ENCODE measurements around the gene FERMT1. TPM values are rescaled to one million over a fixed set of nuclear protein-coding genes. Genes with fewer than 3 reads are reported as not detected.

Gene FERMT1
- total and polyA plus RNA-seq, 2 experiments from 2014 or later = 16.2 to 18.3 TPM

- peaks cover 42% of the 10 kb centered on the region for H3K36me3 Mint-ChIP-seq (ENCODE audit: low read depth)
- Histone ChIP-seq H3K4me3 (no peak overlapping the region), H3F3A (replicated peaks; ENCODE audit: low read depth) (no peaks in the 10 kb centered on the region; the same call in 1 of the 2 replicates), H3K9me2 (ENCODE audit: insufficient read depth) (no peaks in the 10 kb centered on the region), H3K27ac (ENCODE audit: low read depth) (no peak overlapping the region), H3K4me1 (ENCODE audit: insufficient read depth) (no peaks in the 10 kb centered on the region), H3K4me2 (no peak overlapping the region), H3K27me3 (ENCODE audit: insufficient read depth) (no peaks in the 10 kb centered on the region), H2AFZ (no peak overlapping the region), H3K79me2 (replicated peaks; ENCODE audit: insufficient read depth) (no peaks in the 10 kb centered on the region), H4K20me1 (replicated peaks; ENCODE audit: insufficient read depth) (no peaks in the 10 kb centered on the region), H3K36me3 (ENCODE audit: insufficient read depth) (peaks cover 7% of the 10 kb centered on the region)
- no peak overlapping the region for H3K4me3 Mint-ChIP-seq
- ATAC-seq (no peak), DNase-seq (ENCODE audit: low spot score) (no peak)
- H3K27ac Mint-ChIP-seq = no peak overlapping the region
- no peak for TF ChIP-seq REST (IDR thresholded peaks at IDR 0.05; ENCODE audit: unreplicated experiment)
- no peaks in the 10 kb centered on the region for H3K4me1 Mint-ChIP-seq
- H3K9me3 Mint-ChIP-seq = no peaks in the 10 kb centered on the region
- no peaks in the 10 kb centered on the region for H3K27me3 Mint-ChIP-seq (ENCODE audit: insufficient read depth, low read depth, poor library complexity)
Observed at GRCh38 chr20:6083926-6084325, 38.9 kb downstream of the FERMT1 start.

GRCh38 chr20:6081236-6081635 lies 41.6 kb downstream of the FERMT1 start:
- Mint-ChIP-seq H3K9me3 (no peaks in the 10 kb centered on the region), H3K36me3 (ENCODE audit: low read depth) (peaks cover 35% of the 10 kb centered on the region), H3K4me1 (no peaks in the 10 kb centered on the region), H3K27ac (peak overlapping the region; percentile 25; the same call in 1 of the 2 replicates), H3K4me3 (no peak overlapping the region), H3K27me3 (ENCODE audit: insufficient read depth, low read depth, poor library complexity) (no peaks in the 10 kb centered on the region)
- Histone ChIP-seq H3K36me3 (ENCODE audit: insufficient read depth) (no peaks in the 10 kb centered on the region; the same call in 1 of the 2 replicates), H4K20me1 (replicated peaks; ENCODE audit: insufficient read depth) (no peaks in the 10 kb centered on the region), H3K4me1 (ENCODE audit: insufficient read depth) (no peaks in the 10 kb centered on the region), H3K4me3 (no peak overlapping the region), H3K27ac (ENCODE audit: low read depth) (no peak overlapping the region), H3F3A (replicated peaks; ENCODE audit: low read depth) (no peaks in the 10 kb centered on the region; the same call in 1 of the 2 replicates), H3K27me3 (ENCODE audit: insufficient read depth) (no peaks in the 10 kb centered on the region), H3K4me2 (no peak overlapping the region), H2AFZ (no peak overlapping the region), H3K9me2 (ENCODE audit: insufficient read depth) (no peaks in the 10 kb centered on the region), H3K79me2 (replicated peaks; ENCODE audit: insufficient read depth) (no peaks in the 10 kb centered on the region)
- DNase-seq (ENCODE audit: low spot score) (no peak), ATAC-seq (no peak)
- TF ChIP-seq NANOG (IDR thresholded peaks at IDR 0.05; ENCODE audit: borderline replicate concordance) (no peak), ZNF331 (CRISPR knock-in tag; IDR thresholded peaks at IDR 0.05; ENCODE audit: low read depth) (no peak), ZNF462 (CRISPR knock-in tag; IDR thresholded peaks at IDR 0.05) (no peak)

Measured in GM23338 (cell line).